Nephron (organoid): ENCODE results near the gene IFNK.

Experiments used
- H3K27ac Mint-ChIP-seq, 3 experiments: 2 replicates each; pipeline ENCODE4 v1.8.0; 2020; ENCODE audit warnings: mixed read lengths in 3 of 3, mild to moderate bottlenecking in 2 of 3, moderate library complexity in 1 of 3
- H3K27me3 Mint-ChIP-seq: 2 replicates; pipeline ENCODE4 v1.8.0; 2021; ENCODE audit warnings: low read depth, mild to moderate bottlenecking, moderate library complexity, mixed read lengths
- H3K36me3 Mint-ChIP-seq: 2 replicates; pipeline ENCODE4 v1.8.0; 2020; ENCODE audit warnings: low read depth, mixed read lengths
- H3K4me1 Mint-ChIP-seq: 2 replicates; pipeline ENCODE4 v1.8.0; 2020; ENCODE audit warnings: mixed read lengths
- H3K4me3 Mint-ChIP-seq, 3 experiments: 2 replicates each; pipeline ENCODE4 v1.8.0; 2020; ENCODE audit warnings: mild to moderate bottlenecking in 3 of 3, mixed read lengths in 3 of 3, moderate library complexity in 2 of 3
- H3K9me3 Mint-ChIP-seq: 2 replicates; pipeline ENCODE4 v1.8.0; 2020; ENCODE audit warnings: mixed read lengths
- CTCF ChIP-seq, 3 experiments: fragments of 200-600 bp; sonication (generic); IDR thresholded peaks; one replicate each; pipeline ENCODE4 v1.5.0; 2021; ENCODE audit warnings: antibody characterized with exemption in 3 of 3; ENCODE audit not compliant: unreplicated experiment in 3 of 3

The IFNK gene

GRCh38 chr9:27532046-27532445, 8.0 kb downstream of the IFNK start:
- no peak overlapping the region for H3K27ac Mint-ChIP-seq
- no peaks in the 10 kb centered on the region for H3K36me3 Mint-ChIP-seq
- peaks cover 6% of the 10 kb centered on the region for H3K27me3 Mint-ChIP-seq
- H3K4me3 Mint-ChIP-seq: no peak overlapping the region
- peaks cover 46% of the 10 kb centered on the region for H3K4me1 Mint-ChIP-seq
- no peak for TF ChIP-seq CTCF (IDR thresholded peaks at IDR 0.05; ENCODE audit: unreplicated experiment in 3 of 3)
- no peaks in the 10 kb centered on the region for H3K9me3 Mint-ChIP-seq

- Mint-ChIP-seq H3K27ac (peak overlapping the region; percentile 54 to 80 (median 78)), H3K27me3 (no peaks in the 10 kb centered on the region), H3K9me3 (no peaks in the 10 kb centered on the region), H3K36me3 (no peaks in the 10 kb centered on the region), H3K4me1 (peaks cover 46% of the 10 kb centered on the region), H3K4me3 (peak overlapping the region; percentile 0 to 44 (median 11))
- no peak for TF ChIP-seq CTCF (IDR thresholded peaks at IDR 0.05; ENCODE audit: unreplicated experiment in 3 of 3)
Measured at GRCh38 chr9:27533311-27533710, 9.2 kb downstream of the IFNK start.

GRCh38 chr9:27534131-27534530, 10.0 kb downstream of the IFNK start:
- H3K36me3 Mint-ChIP-seq: no peaks in the 10 kb centered on the region
- H3K4me3 Mint-ChIP-seq: peak overlapping the region in 1 of 3 experiments; percentile 0
- no peaks in the 10 kb centered on the region for H3K9me3 Mint-ChIP-seq
- no peaks in the 10 kb centered on the region for H3K27me3 Mint-ChIP-seq
- peaks cover 53% of the 10 kb centered on the region for H3K4me1 Mint-ChIP-seq
- no peak for TF ChIP-seq CTCF (IDR thresholded peaks at IDR 0.05; ENCODE audit: unreplicated experiment in 3 of 3)
- peak overlapping the region; percentile 54 to 80 (median 78) for H3K27ac Mint-ChIP-seq

- Mint-ChIP-seq H3K9me3 (no peaks in the 10 kb centered on the region), H3K4me3 (no peak overlapping the region), H3K36me3 (no peaks in the 10 kb centered on the region), H3K4me1 (peaks cover 59% of the 10 kb centered on the region), H3K27ac (peak overlapping the region; percentile 54 to 80 (median 78)), H3K27me3 (no peaks in the 10 kb centered on the region)
- no peak for TF ChIP-seq CTCF (IDR thresholded peaks at IDR 0.05; ENCODE audit: unreplicated experiment in 3 of 3)
Measured at GRCh38 chr9:27534658-27535209, 10.6 kb downstream of the IFNK start.

- Mint-ChIP-seq H3K4me1 (peaks cover 68% of the 10 kb centered on the region), H3K27me3 (no peaks in the 10 kb centered on the region), H3K9me3 (no peaks in the 10 kb centered on the region), H3K4me3 (no peak overlapping the region), H3K27ac (peak overlapping the region in 2 of 3 experiments; percentile 5 to 70), H3K36me3 (no peaks in the 10 kb centered on the region)
- no peak for TF ChIP-seq CTCF (IDR thresholded peaks at IDR 0.05; ENCODE audit: unreplicated experiment in 3 of 3)
Measured at GRCh38 chr9:27535701-27536118, 11.6 kb downstream of the IFNK start.

GRCh38 chr9:27536168-27536567, 12.1 kb downstream of the IFNK start:
- Mint-ChIP-seq H3K27ac (peak overlapping the region in 2 of 3 experiments; percentile 5 to 70), H3K4me3 (no peak overlapping the region), H3K36me3 (peaks cover 4% of the 10 kb centered on the region), H3K9me3 (no peaks in the 10 kb centered on the region), H3K4me1 (peaks cover 67% of the 10 kb centered on the region), H3K27me3 (no peaks in the 10 kb centered on the region)
- TF ChIP-seq CTCF (IDR thresholded peaks at IDR 0.05; ENCODE audit: unreplicated experiment in 3 of 3): no peak
